GM12878 (cell line): ENCODE data around the gene ALDH1L1. TPM values are rescaled to one million over a fixed set of nuclear protein-coding genes. Genes with fewer than 3 reads are reported as not detected.

Experiments used
- ATAC-seq: fragments of 200-7000 bp; cut with Tn5 transposase; 3 replicates; pipeline ENCODE4 v1.9.1; 2020; ENCODE audit warnings: mild to moderate bottlenecking, moderate library complexity
- BruUV-seq: library from RNA; stranded (reverse); fragments of 400-500 nt; replicated peaks from 2 replicates; lab custom pipeline; 2021; lab: Mats Ljungman, UMichigan
- CTCF ChIA-PET: fragments of 300-600 bp; sonication (Branson Sonifier 250); formaldehyde crosslinking; extraction: SDS; loops from one replicate; lab custom pipeline; 2021; ENCODE audit warnings: inconsistent platforms; lab: Yijun Ruan, JAX
- POLR2A ChIA-PET: fragments of 350-600 bp; formaldehyde crosslinking; extraction: SDS; loops from one replicate; lab custom pipeline; 2021; ENCODE audit warnings: inconsistent platforms; lab: Charles Lee
- RAD21 ChIA-PET: fragments of 300-600 bp; sonication (Branson Sonifier 250); formaldehyde crosslinking; loops from one replicate; lab custom pipeline; 2023; ENCODE audit warnings: antibody characterized with exemption; ENCODE audit not compliant: unreplicated experiment; lab: Charles Lee
- SMC1A ChIA-PET: fragments of 300-600 bp; sonication (Branson Sonifier 250); formaldehyde crosslinking; loops from one replicate; lab custom pipeline; 2023; ENCODE audit not compliant: unreplicated experiment, uncharacterized antibody; lab: Charles Lee
- DNase-seq: peaks from one replicate; pipeline ENCODE4 v3.0.0-alpha.2; 2011; ENCODE audit warnings: low read depth, low spot score
- FAIRE-seq: peaks from 3 replicates; lab custom pipeline; 2011; peaks lifted over from hg19 to GRCh38; lab: Jason Lieb, UNC
- H2AFZ ChIP-seq: 2 replicates; pipeline ENCODE4 v1.6.0; 2011; ENCODE audit warnings: low read depth, low read length, control low read depth; ENCODE audit not compliant: control insufficient read depth
- H3K27ac ChIP-seq: 2 replicates; pipeline ENCODE4 v1.5.1; 2011; ENCODE audit warnings: control low read depth; ENCODE audit not compliant: control insufficient read depth, insufficient read depth
- H3K27me3 ChIP-seq, 2 experiments: replicated peaks in 1 of 2; 2 replicates each; pipeline versions ENCODE4 v1.6.0 to v1.6.1; 2011; ENCODE audit warnings: low read length in 1 of 2; ENCODE audit not compliant: control insufficient read depth in 2 of 2, insufficient read depth in 2 of 2
- H3K36me3 ChIP-seq, 2 experiments: 2 replicates each; pipeline ENCODE4 v1.5.1; 2011; ENCODE audit warnings: low read length in 1 of 2; ENCODE audit not compliant: control insufficient read depth in 2 of 2, insufficient read depth in 2 of 2
- H3K4me1 ChIP-seq: 2 replicates; pipeline ENCODE4 v1.6.1; 2011; ENCODE audit warnings: mild to moderate bottlenecking, low read length, moderate library complexity, mixed read lengths; ENCODE audit not compliant: control insufficient read depth, insufficient read depth
- H3K4me2 ChIP-seq: 2 replicates; pipeline ENCODE4 v1.6.0; 2011; ENCODE audit warnings: control low read depth; ENCODE audit not compliant: control insufficient read depth, insufficient read depth
- H3K4me3 ChIP-seq: fragments of 200-600 bp; sonication (generic); 2 replicates; pipeline ENCODE4 v1.5.1; 2016
- H3K79me2 ChIP-seq: 2 replicates; pipeline ENCODE4 v1.6.0; 2011; ENCODE audit warnings: low read length; ENCODE audit not compliant: control insufficient read depth, insufficient read depth
- H3K9ac ChIP-seq: 2 replicates; pipeline ENCODE4 v1.8.0; 2011; ENCODE audit warnings: low read length, control low read depth, mixed read lengths; ENCODE audit not compliant: control insufficient read depth, insufficient read depth
- H3K9me3 ChIP-seq: replicated peaks from 3 replicates; pipeline ENCODE4 v1.5.1; 2011; ENCODE audit warnings: mild to moderate bottlenecking, low read length; ENCODE audit not compliant: control insufficient read depth, insufficient read depth
- H4K20me1 ChIP-seq: 2 replicates; pipeline ENCODE4 v1.6.0; 2011; ENCODE audit not compliant: control insufficient read depth, insufficient read depth
- ASH2L ChIP-seq: fragments of 300-600, 200-600 bp; sonication (generic); IDR thresholded peaks from 2 replicates; pipeline ENCODE4 v1.6.1; 2017; ENCODE audit warnings: low read depth, mild to moderate bottlenecking, borderline replicate concordance
- CHD4 ChIP-seq: fragments of 200-600 bp; sonication (generic); IDR thresholded peaks from 2 replicates; pipeline ENCODE4 v1.6.1; 2016; ENCODE audit warnings: mild to moderate bottlenecking
- EED ChIP-seq: sonication (generic); IDR thresholded peaks from 2 replicates; pipeline ENCODE4 v1.6.1; 2016; ENCODE audit warnings: antibody characterized with exemption, low read depth
- IKZF2 ChIP-seq, 2 experiments: fragments of 450-650 bp; IDR thresholded peaks; 2 replicates each; pipeline ENCODE4 v1.6.1; 2017; ENCODE audit warnings: mild to moderate bottlenecking in 2 of 2, moderate library complexity in 2 of 2
- IRF4 ChIP-seq: IDR thresholded peaks from 2 replicates; pipeline ENCODE4 v1.6.1; 2011; ENCODE audit warnings: low read depth, low read length
- JUND ChIP-seq: IDR thresholded peaks from 2 replicates; pipeline ENCODE4 v1.6.1; 2012; ENCODE audit warnings: low read depth, mild to moderate bottlenecking, low read length, improper control_type of control experiment, moderate library complexity
- MEF2A ChIP-seq: IDR thresholded peaks from 2 replicates; pipeline ENCODE4 v1.6.1; 2011; ENCODE audit warnings: low read depth, mild to moderate bottlenecking, low read length, moderate library complexity; ENCODE audit not compliant: insufficient read depth
- MEF2B ChIP-seq: fragments of 450-650 bp; IDR thresholded peaks from 2 replicates; pipeline ENCODE4 v1.6.1; 2018; ENCODE audit warnings: mild to moderate bottlenecking, moderate library complexity; ENCODE audit not compliant: partially characterized antibody, poor library complexity, severe bottlenecking
- RAD51 ChIP-seq: fragments of 450-650 bp; IDR thresholded peaks from 2 replicates; pipeline ENCODE4 v1.6.1; 2016; ENCODE audit warnings: moderate library complexity, mild to moderate bottlenecking, inconsistent platforms
- SMAD5 ChIP-seq: IDR thresholded peaks from 2 replicates; pipeline ENCODE4 v1.6.1; 2016; ENCODE audit warnings: antibody characterized with exemption, low read depth
- SRF ChIP-seq, 2 experiments: IDR thresholded peaks; 2 replicates each; pipeline ENCODE4 v1.6.1; 2011; ENCODE audit warnings: low read depth in 2 of 2, low read length in 2 of 2, mild to moderate bottlenecking in 1 of 2, moderate library complexity in 1 of 2
- WRNIP1 ChIP-seq: IDR thresholded peaks from 2 replicates; pipeline ENCODE4 v1.6.1; 2011; ENCODE audit warnings: low read depth, low read length, improper control_type of control experiment, borderline replicate concordance
- ZNF207 ChIP-seq: fragments of 450-650 bp; IDR thresholded peaks from 2 replicates; pipeline ENCODE4 v1.6.1; 2014; ENCODE audit warnings: antibody characterized with exemption, mild to moderate bottlenecking, borderline replicate concordance
- ZNF274 ChIP-seq: IDR thresholded peaks from one replicate; pipeline ENCODE4 v1.8.0; 2011; ENCODE audit not compliant: insufficient read length, insufficient read depth
- WGBS: methylation state at CpG from one replicate; pipeline ENCODE4 v1.1.6; 2016; ENCODE audit warnings: low lambda C conversion rate; ENCODE audit not compliant: insufficient replicate concordance, insufficient coverage; ENCODE audit errors: missing lambda C conversion rate; 5-methylcytosine and 5-hydroxymethylcytosine counted together
- in situ Hi-C: fragments of 300-500 bp; cut with MboI; formaldehyde crosslinking; loops from 9 replicates; pipeline ENCODE4 v1.14.3; 2018; ENCODE audit warnings: mixed read lengths
- intact Hi-C: fragments of 100-400 bp; cut with micrococcal nuclease; formaldehyde crosslinking; loops from one replicate; pipeline ENCODE4 v1.14.2; 2022; ENCODE audit not compliant: unreplicated experiment
- polyA plus RNA-seq, 11 experiments: library from polyadenylated mRNA; depleted of rRNA in 4 of 11; unstranded in 6 of 11; stranded (reverse) in 5 of 11; fragments of >200 nt; fragmentation: Nextera tagmentation in 4 of 11; fragmentation: Illumina TruSeq in 1 of 11; extraction: Ambion mirVana in 4 of 11; extraction: Trizol in 1 of 11; gene quantifications; 1 replicate in 1 of 11; 2 replicates in 10 of 11; pipeline versions ENCODE4 v1.2.1 to v1.2.3, GENCODE V29; 2011 to 2016; ENCODE audit warnings: inconsistent platforms in 2 of 11, missing spikeins in 2 of 11, low read depth in 1 of 11
- total RNA-seq, 4 experiments: library from RNA; depleted of rRNA in 3 of 4; stranded (reverse); fragments of >200 nt in 3 of 4; fragmentation: Illumina TruSeq in 1 of 4; extraction: Trizol in 1 of 4; gene quantifications; 2 replicates each; pipeline versions ENCODE4 v1.2.1 to v1.2.3, GENCODE V29; 2013 to 2021
- TF ChIP-seq, protein P1 (sequence below): IDR thresholded peaks from 2 replicates; pipeline ENCODE4 v1.6.1; 2011; ENCODE audit warnings: mild to moderate bottlenecking, low read depth, low read length, moderate library complexity; ENCODE audit not compliant: insufficient replicate concordance
- TF ChIP-seq, protein P2 (sequence below): IDR thresholded peaks from 2 replicates; pipeline ENCODE4 v1.6.1; 2011; ENCODE audit warnings: low read depth, low read length, improper control_type of control experiment, borderline replicate concordance
- TF ChIP-seq, protein P3 (sequence below): IDR thresholded peaks from 2 replicates; pipeline ENCODE4 v1.6.1; 2012; ENCODE audit warnings: low read length, inconsistent platforms
- TF ChIP-seq, protein P4 (sequence below): fragments of 450-650 bp; IDR thresholded peaks from 2 replicates; pipeline ENCODE4 v1.6.1; 2017; ENCODE audit warnings: mild to moderate bottlenecking, low read depth, inconsistent platforms; ENCODE audit not compliant: poor library complexity, severe bottlenecking

Gene ALDH1L1
- total and polyA plus RNA-seq, 10 of the 15 experiments (the other 5 are each of a cell fraction or from before 2014, with no cell fraction given), result 0.04 to 18.2 (median 0.45) TPM

DNA sequence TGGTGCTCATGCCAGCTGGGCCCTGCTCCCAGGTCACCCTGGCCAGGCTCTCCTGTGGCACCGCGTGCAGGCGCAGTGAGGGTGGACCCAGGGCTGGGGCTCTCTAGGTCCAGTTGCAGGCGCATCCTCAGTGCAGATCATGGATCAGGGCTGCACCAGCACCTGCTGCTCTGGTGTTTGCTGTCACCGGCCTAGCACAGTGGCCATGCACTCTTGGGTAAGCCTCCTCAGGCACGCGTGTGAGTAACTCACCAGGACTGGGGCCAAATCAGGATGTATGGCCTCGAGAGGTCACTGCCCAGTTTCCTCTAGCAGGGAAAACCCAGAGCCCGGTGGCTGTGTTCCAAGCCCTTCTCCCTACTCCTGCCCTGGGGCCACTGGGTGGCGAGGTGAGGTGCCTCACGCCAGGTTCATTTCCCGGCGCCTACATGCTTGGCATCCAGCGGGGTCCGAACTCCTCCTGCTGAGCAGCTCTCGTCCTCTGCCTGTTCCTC lies 50.9 kb downstream of the ALDH1L1 start:
- WGBS, result 58% methylated on average over 16 of the region's 16 CpGs
- Histone ChIP-seq H4K20me1 (no peaks in the 10 kb centered on the region), H3K9me3 (no peaks in the 10 kb centered on the region), H2AFZ (no peak overlapping the region), H3K4me1 (no peaks in the 10 kb centered on the region), H3K79me2 (no peaks in the 10 kb centered on the region), H3K27me3 (peaks cover 0 to 2% of the 10 kb centered on the region in 2 experiments; a peak in 1 of 4 replicates), H3K4me3 (no peak overlapping the region), H3K36me3 (no peaks in the 10 kb centered on the region), H3K9ac (no peak overlapping the region), H3K4me2 (no peak overlapping the region), H3K27ac (no peak overlapping the region)
- no peak for FAIRE-seq
- TF ChIP-seq, protein P1, sequence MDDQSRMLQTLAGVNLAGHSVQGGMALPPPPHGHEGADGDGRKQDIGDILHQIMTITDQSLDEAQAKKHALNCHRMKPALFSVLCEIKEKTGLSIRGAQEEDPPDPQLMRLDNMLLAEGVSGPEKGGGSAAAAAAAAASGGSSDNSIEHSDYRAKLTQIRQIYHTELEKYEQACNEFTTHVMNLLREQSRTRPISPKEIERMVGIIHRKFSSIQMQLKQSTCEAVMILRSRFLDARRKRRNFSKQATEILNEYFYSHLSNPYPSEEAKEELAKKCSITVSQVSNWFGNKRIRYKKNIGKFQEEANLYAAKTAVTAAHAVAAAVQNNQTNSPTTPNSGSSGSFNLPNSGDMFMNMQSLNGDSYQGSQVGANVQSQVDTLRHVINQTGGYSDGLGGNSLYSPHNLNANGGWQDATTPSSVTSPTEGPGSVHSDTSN, result no peak
- TF ChIP-seq EED (no peak), IRF4 (no peak), WRNIP1 (no peak), CHD4 (no peak), SRF (IDR thresholded peaks at IDR 0.05; ENCODE audit: low read depth in 2 of 2, low read length in 2 of 2) (no peak), MEF2B (no peak), RAD51 (no peak), ZNF207 (no peak), SMAD5 (no peak), MEF2A (no peak), ZNF274 (no peak), IKZF2 (IDR thresholded peaks at IDR 0.05) (no peak), ASH2L (no peak), JUND (no peak)
- TF ChIP-seq, protein P2, sequence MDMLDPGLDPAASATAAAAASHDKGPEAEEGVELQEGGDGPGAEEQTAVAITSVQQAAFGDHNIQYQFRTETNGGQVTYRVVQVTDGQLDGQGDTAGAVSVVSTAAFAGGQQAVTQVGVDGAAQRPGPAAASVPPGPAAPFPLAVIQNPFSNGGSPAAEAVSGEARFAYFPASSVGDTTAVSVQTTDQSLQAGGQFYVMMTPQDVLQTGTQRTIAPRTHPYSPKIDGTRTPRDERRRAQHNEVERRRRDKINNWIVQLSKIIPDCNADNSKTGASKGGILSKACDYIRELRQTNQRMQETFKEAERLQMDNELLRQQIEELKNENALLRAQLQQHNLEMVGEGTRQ, result no peak
- TF ChIP-seq, protein P3, sequence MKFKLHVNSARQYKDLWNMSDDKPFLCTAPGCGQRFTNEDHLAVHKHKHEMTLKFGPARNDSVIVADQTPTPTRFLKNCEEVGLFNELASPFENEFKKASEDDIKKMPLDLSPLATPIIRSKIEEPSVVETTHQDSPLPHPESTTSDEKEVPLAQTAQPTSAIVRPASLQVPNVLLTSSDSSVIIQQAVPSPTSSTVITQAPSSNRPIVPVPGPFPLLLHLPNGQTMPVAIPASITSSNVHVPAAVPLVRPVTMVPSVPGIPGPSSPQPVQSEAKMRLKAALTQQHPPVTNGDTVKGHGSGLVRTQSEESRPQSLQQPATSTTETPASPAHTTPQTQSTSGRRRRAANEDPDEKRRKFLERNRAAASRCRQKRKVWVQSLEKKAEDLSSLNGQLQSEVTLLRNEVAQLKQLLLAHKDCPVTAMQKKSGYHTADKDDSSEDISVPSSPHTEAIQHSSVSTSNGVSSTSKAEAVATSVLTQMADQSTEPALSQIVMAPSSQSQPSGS, result no peak
- TF ChIP-seq, protein P4, sequence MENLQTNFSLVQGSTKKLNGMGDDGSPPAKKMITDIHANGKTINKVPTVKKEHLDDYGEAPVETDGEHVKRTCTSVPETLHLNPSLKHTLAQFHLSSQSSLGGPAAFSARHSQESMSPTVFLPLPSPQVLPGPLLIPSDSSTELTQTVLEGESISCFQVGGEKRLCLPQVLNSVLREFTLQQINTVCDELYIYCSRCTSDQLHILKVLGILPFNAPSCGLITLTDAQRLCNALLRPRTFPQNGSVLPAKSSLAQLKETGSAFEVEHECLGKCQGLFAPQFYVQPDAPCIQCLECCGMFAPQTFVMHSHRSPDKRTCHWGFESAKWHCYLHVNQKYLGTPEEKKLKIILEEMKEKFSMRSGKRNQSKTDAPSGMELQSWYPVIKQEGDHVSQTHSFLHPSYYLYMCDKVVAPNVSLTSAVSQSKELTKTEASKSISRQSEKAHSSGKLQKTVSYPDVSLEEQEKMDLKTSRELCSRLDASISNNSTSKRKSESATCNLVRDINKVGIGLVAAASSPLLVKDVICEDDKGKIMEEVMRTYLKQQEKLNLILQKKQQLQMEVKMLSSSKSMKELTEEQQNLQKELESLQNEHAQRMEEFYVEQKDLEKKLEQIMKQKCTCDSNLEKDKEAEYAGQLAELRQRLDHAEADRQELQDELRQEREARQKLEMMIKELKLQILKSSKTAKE, result no peak
- ChIA-PET CTCF (no interaction called here), POLR2A (no interaction called here), RAD21 (no interaction called here), SMC1A (no interaction called here)
- intact Hi-C loops, result no loop called here
- ATAC-seq, result no peak
- no peak for DNase-seq
- in situ Hi-C loops, result no loop called here
- BruUV-seq, result no TSS peak
